ENCODE data around the gene CASP6.
A peak's percentile ranks its signal among the peaks of the same experiment; 100 is the strongest.
"Not testable (repeated sequence)": the region's sequence is repeated elsewhere in the genome, so short reads cannot be mapped to it uniquely, and the experiment has no call there.

The CASP6 gene

GRCh38 chr4:109722357-109722756 lies 19.1 kb upstream of the CASP6 start:
- no peak for DNase-seq

- DNase-seq = no peak
Observed at GRCh38 chr4:109721033-109721432, 17.8 kb upstream of the CASP6 start.

- no peak for DNase-seq
Observed at GRCh38 chr4:109719604-109720003, 16.4 kb upstream of the CASP6 start.

- no peak for DNase-seq
Observed at GRCh38 chr4:109718759-109719158, 15.5 kb upstream of the CASP6 start.

- DNase-seq = no peak
Observed at GRCh38 chr4:109713500-109713899, 10.3 kb upstream of the CASP6 start.

- DNase-seq = no peak
Observed at GRCh38 chr4:109708990-109709389, 5.7 kb upstream of the CASP6 start.

- no peak for DNase-seq
Observed at GRCh38 chr4:109708435-109708834, 5.2 kb upstream of the CASP6 start.

GRCh38 chr4:109703664-109704361 lies 568 bp upstream of the CASP6 start:
- no peak for DNase-seq

GRCh38 chr4:109701566-109702410 lies 1.5 kb downstream of the CASP6 start:
- peak; percentile 2 for DNase-seq

GRCh38 chr4:109699553-109700225 lies 3.6 kb downstream of the CASP6 start:
- no peak for DNase-seq

GRCh38 chr4:109698656-109699055 lies 4.6 kb downstream of the CASP6 start:
- no peak for DNase-seq

- DNase-seq = no peak
Observed at GRCh38 chr4:109691411-109691920, 11.8 kb downstream of the CASP6 start.

- DNase-seq = no peak
Observed at GRCh38 chr4:109690690-109691410, 12.4 kb downstream of the CASP6 start.

- DNase-seq = no peak
Observed at GRCh38 chr4:109684727-109685126, 18.5 kb downstream of the CASP6 start.

- DNase-seq = no peak
Observed at GRCh38 chr4:109683621-109684253, 19.5 kb downstream of the CASP6 start.

- no peak for DNase-seq
Observed at GRCh38 chr4:109682875-109683274, 20.4 kb downstream of the CASP6 start.

- not testable (repeated sequence) for DNase-seq
Observed at GRCh38 chr4:109678925-109679324, 24.3 kb downstream of the CASP6 start.

GRCh38 chr4:109678472-109678871 lies 24.8 kb downstream of the CASP6 start:
- not testable (repeated sequence) for DNase-seq

GRCh38 chr4:109676886-109677285 lies 26.4 kb downstream of the CASP6 start:
- DNase-seq = no peak

- no peak for DNase-seq
Observed at GRCh38 chr4:109675843-109676242, 27.4 kb downstream of the CASP6 start.

- DNase-seq = no peak
Observed at GRCh38 chr4:109675181-109675580, 28.1 kb downstream of the CASP6 start.

GRCh38 chr4:109673303-109673702 lies 29.9 kb downstream of the CASP6 start:
- no peak for DNase-seq

Measured in right kidney (tissue), 1 donor.